H9 (cell line): Measurements from ENCODE around the gene DLX5. TPM values are rescaled to one million over a fixed set of nuclear protein-coding genes. Genes with fewer than 3 reads are reported as not detected.

Source experiments
- DNase-seq: peaks from one replicate; pipeline ENCODE4 v3.0.0-alpha.2; 2017
- H2AFZ ChIP-seq: one replicate; pipeline ENCODE4 v1.6.1; 2013; ENCODE audit warnings: mild to moderate bottlenecking, low read length, control low read depth, moderate library complexity
- H2AK5ac ChIP-seq: 2 replicates; pipeline ENCODE4 v1.6.1; 2013; ENCODE audit warnings: low read length, control low read depth, mixed read lengths; ENCODE audit not compliant: insufficient read length
- H2BK120ac ChIP-seq: one replicate; pipeline ENCODE4 v1.6.1; 2013; ENCODE audit warnings: low read depth, mild to moderate bottlenecking, low read length, control low read depth, inconsistent platforms; ENCODE audit not compliant: poor library complexity, severe bottlenecking
- H2BK12ac ChIP-seq: 2 replicates; pipeline ENCODE4 v1.6.1; 2013; ENCODE audit warnings: low read length, control low read depth, mixed read lengths, low read depth; ENCODE audit not compliant: insufficient read length
- H2BK15ac ChIP-seq: 2 replicates; pipeline ENCODE4 v1.6.1; 2013; ENCODE audit warnings: low read depth, low read length, control low read depth
- H2BK20ac ChIP-seq: one replicate; pipeline ENCODE4 v1.6.1; 2013; ENCODE audit warnings: low read depth, mild to moderate bottlenecking, low read length, control low read depth, inconsistent platforms; ENCODE audit not compliant: poor library complexity, severe bottlenecking
- H2BK5ac ChIP-seq: 2 replicates; pipeline ENCODE4 v1.6.1; 2013; ENCODE audit warnings: low read length, control low read depth, mixed read lengths; ENCODE audit not compliant: insufficient read length
- H3K14ac ChIP-seq: 2 replicates; pipeline ENCODE4 v1.6.1; 2013; ENCODE audit warnings: low read length, control low read depth; ENCODE audit not compliant: insufficient read depth
- H3K18ac ChIP-seq: 2 replicates; pipeline ENCODE4 v1.6.1; 2013; ENCODE audit warnings: low read depth, mild to moderate bottlenecking, mixed read lengths, low read length, control low read depth; ENCODE audit not compliant: insufficient read length
- H3K23ac ChIP-seq: 2 replicates; pipeline ENCODE4 v1.6.1; 2013; ENCODE audit warnings: low read length, control low read depth, mixed read lengths, low read depth; ENCODE audit not compliant: insufficient read length
- H3K23me2 ChIP-seq: 2 replicates; pipeline ENCODE4 v1.6.1; 2013; ENCODE audit warnings: low read depth, mild to moderate bottlenecking, mixed read lengths, low read length, control low read depth; ENCODE audit not compliant: insufficient read length, poor library complexity, severe bottlenecking
- H3K27ac ChIP-seq: 2 replicates; pipeline ENCODE4 v1.5.1; 2013; ENCODE audit warnings: low read length, control low read depth, mixed read lengths, low read depth; ENCODE audit not compliant: insufficient read length
- H3K27me3 ChIP-seq: 2 replicates; pipeline ENCODE4 v1.6.1; 2013; ENCODE audit warnings: low read length, control low read depth, inconsistent platforms; ENCODE audit not compliant: insufficient read depth
- H3K4ac ChIP-seq: 2 replicates; pipeline ENCODE4 v1.6.1; 2013; ENCODE audit warnings: low read depth, mild to moderate bottlenecking, control low read depth, inconsistent platforms, low read length, moderate library complexity
- H3K4me1 ChIP-seq: 2 replicates; pipeline ENCODE4 v1.6.1; 2013; ENCODE audit warnings: low read length, control low read depth, inconsistent platforms; ENCODE audit not compliant: insufficient read depth
- H3K4me2 ChIP-seq: 2 replicates; pipeline ENCODE4 v1.6.1; 2013; ENCODE audit warnings: low read length, control low read depth, mixed read lengths; ENCODE audit not compliant: insufficient read length, insufficient read depth
- H3K56ac ChIP-seq: 2 replicates; pipeline ENCODE4 v1.6.1; 2013; ENCODE audit warnings: low read depth, mild to moderate bottlenecking, mixed read lengths, low read length, control low read depth; ENCODE audit not compliant: insufficient read length
- H3K79me1 ChIP-seq: 2 replicates; pipeline ENCODE4 v1.6.1; 2013; ENCODE audit warnings: low read depth, mild to moderate bottlenecking, moderate library complexity, low read length, control low read depth, inconsistent platforms; ENCODE audit not compliant: insufficient read depth, poor library complexity, severe bottlenecking
- H3K79me2 ChIP-seq: 2 replicates; pipeline ENCODE4 v1.6.1; 2013; ENCODE audit warnings: low read length, control low read depth, inconsistent platforms; ENCODE audit not compliant: insufficient read depth
- H3K9ac ChIP-seq: 2 replicates; pipeline ENCODE4 v1.6.1; 2013; ENCODE audit warnings: low read length, control low read depth, mixed read lengths; ENCODE audit not compliant: insufficient read length; ENCODE audit errors: extremely low read depth
- H3K9me3 ChIP-seq: one replicate; pipeline ENCODE4 v1.6.1; 2013; ENCODE audit warnings: low read depth, low read length, inconsistent platforms; ENCODE audit not compliant: control insufficient read depth
- H3T11ph ChIP-seq: one replicate; pipeline ENCODE4 v1.6.1; 2013; ENCODE audit warnings: mild to moderate bottlenecking, low read length, control low read depth, inconsistent platforms
- H4K20me1 ChIP-seq: one replicate; pipeline ENCODE4 v1.6.1; 2013; ENCODE audit not compliant: control insufficient read depth, insufficient read length, insufficient read depth
- H4K5ac ChIP-seq: 2 replicates; pipeline ENCODE4 v1.6.1; 2013; ENCODE audit warnings: low read depth, mild to moderate bottlenecking, mixed read lengths, low read length, control low read depth; ENCODE audit not compliant: insufficient read length
- H4K8ac ChIP-seq: replicated peaks from 2 replicates; pipeline ENCODE4 v1.6.1; 2013; ENCODE audit warnings: low read length, control low read depth, mixed read lengths, low read depth; ENCODE audit not compliant: insufficient read length
- H4K91ac ChIP-seq: 2 replicates; pipeline ENCODE4 v1.6.1; 2013; ENCODE audit warnings: low read depth, mild to moderate bottlenecking, moderate library complexity, mixed read lengths, low read length, control low read depth; ENCODE audit not compliant: insufficient read length
- H3K27ac Mint-ChIP-seq, 3 experiments: 2 replicates in 2 of 3; 3 replicates in 1 of 3; pipeline ENCODE4 v1.8.0; 2020 to 2021; ENCODE audit warnings: mixed read lengths in 3 of 3, mild to moderate bottlenecking in 1 of 3, moderate library complexity in 1 of 3
- H3K27me3 Mint-ChIP-seq: 2 replicates; pipeline ENCODE4 v1.8.0; 2021; ENCODE audit warnings: low read depth, mild to moderate bottlenecking, moderate library complexity, mixed read lengths
- H3K36me3 Mint-ChIP-seq, 3 experiments: 2 replicates in 2 of 3; 3 replicates in 1 of 3; pipeline ENCODE4 v1.8.0; 2020 to 2021; ENCODE audit warnings: low read depth in 3 of 3, mixed read lengths in 3 of 3; ENCODE audit not compliant: insufficient read depth in 1 of 3
- H3K4me1 Mint-ChIP-seq, 2 experiments: 2 replicates each; pipeline ENCODE4 v1.8.0; 2020; ENCODE audit warnings: mixed read lengths in 2 of 2
- H3K4me3 Mint-ChIP-seq, 2 experiments: 2 replicates in 1 of 2; 3 replicates in 1 of 2; pipeline ENCODE4 v1.8.0; 2020 to 2021; ENCODE audit warnings: mild to moderate bottlenecking in 2 of 2, mixed read lengths in 2 of 2, moderate library complexity in 1 of 2
- H3K9me3 Mint-ChIP-seq, 2 experiments: 2 replicates in 1 of 2; 3 replicates in 1 of 2; pipeline ENCODE4 v1.8.0; 2020; ENCODE audit warnings: mild to moderate bottlenecking in 2 of 2, mixed read lengths in 2 of 2, moderate library complexity in 1 of 2
- CTCF ChIP-seq: fragments of 200-600 bp; sonication (generic); conservative IDR thresholded peaks from 3 replicates; pipeline ENCODE4 v1.8.0; 2021; ENCODE audit warnings: antibody characterized with exemption, mild to moderate bottlenecking
- WGBS: extraction: QIAGEN DNeasy Blood & Tissue Kit; methylation state at CpG from one replicate; pipeline ENCODE4 v1.1.7; 2013; ENCODE audit warnings: missing lambda C conversion rate, low lambda C conversion rate, mixed read lengths; ENCODE audit not compliant: insufficient read length; ENCODE audit errors: extremely low coverage; 5-methylcytosine and 5-hydroxymethylcytosine counted together
- total RNA-seq: library from RNA; stranded (reverse); gene quantifications from 2 replicates; pipeline ENCODE4 v1.2.1, GENCODE V29; 2021

The DLX5 gene
- total RNA-seq, 1 experiment from 2014 or later, result 0.22 TPM

GRCh38 chr7:97017192-97018125, 7.2 kb downstream of the DLX5 start:
- Histone ChIP-seq H2BK5ac (no peak overlapping the region), H3T11ph (no peak overlapping the region), H3K23me2 (peaks cover 5% of the 10 kb centered on the region), H3K4ac (no peak overlapping the region), H3K23ac (no peak overlapping the region), H4K20me1 (peaks cover 3% of the 10 kb centered on the region), H2BK120ac (no peak overlapping the region), H2AFZ (no peak overlapping the region), H4K91ac (no peak overlapping the region), H2BK20ac (no peak overlapping the region), H3K79me1 (no peaks in the 10 kb centered on the region), H2AK5ac (no peak overlapping the region), H2BK12ac (no peak overlapping the region), H3K27me3 (peaks cover 97% of the 10 kb centered on the region), H3K79me2 (no peaks in the 10 kb centered on the region), H3K14ac (no peak overlapping the region), H2BK15ac (no peak overlapping the region), H3K4me2 (peak overlapping the region; percentile 19), H3K18ac (no peak overlapping the region), H3K9ac (no peak overlapping the region), H4K5ac (no peak overlapping the region), H3K9me3 (no peaks in the 10 kb centered on the region), H4K8ac (no peak overlapping the region), H3K27ac (no peak overlapping the region), H3K4me1 (no peaks in the 10 kb centered on the region), H3K56ac (no peak overlapping the region)
- peaks cover 100% of the 10 kb centered on the region for H3K27me3 Mint-ChIP-seq
- H3K4me1 Mint-ChIP-seq, result peaks cover 32 to 58% of the 10 kb centered on the region in 2 experiments
- WGBS, result no CpG with 5 or more reads among the region's 37 CpGs
- H3K27ac Mint-ChIP-seq, result peak overlapping the region in 1 of 3 experiments; percentile 9; a peak in 1 of 7 replicates
- peak; percentile 55 for DNase-seq
- no peak for TF ChIP-seq CTCF
- H3K9me3 Mint-ChIP-seq, result peaks cover 5 to 19% of the 10 kb centered on the region in 2 experiments
- peak overlapping the region; percentile 52 to 80 for H3K4me3 Mint-ChIP-seq
- H3K36me3 Mint-ChIP-seq, result no peaks in the 10 kb centered on the region; a peak in 1 of 7 replicates
